Effector memory CD8-positive, alpha-beta T cell (primary cell): ENCODE data around the gene BLOC1S4.

Source experiments
- ATAC-seq: fragments of 150-1000 bp; cut with Tn5 transposase; replicated peaks from 2 replicates; pipeline ENCODE4 v1.10.0; 2021; ENCODE audit warnings: mild to moderate bottlenecking, moderate library complexity
- DNase-seq, 3 experiments: peaks; one replicate each; pipeline ENCODE4 v3.0.0; 2021
- H3K27ac Mint-ChIP-seq, 2 donors: one replicate each; pipeline ENCODE4 v1.8.0; 2022; ENCODE audit warnings: mild to moderate bottlenecking in 2 of 2, mixed read lengths in 2 of 2, moderate library complexity in 2 of 2
- H3K27me3 Mint-ChIP-seq, 2 donors: one replicate each; pipeline ENCODE4 v1.8.0; 2022; ENCODE audit warnings: mixed read lengths in 2 of 2
- H3K36me3 Mint-ChIP-seq: one replicate; pipeline ENCODE4 v1.8.0; 2022; ENCODE audit warnings: mild to moderate bottlenecking, moderate library complexity, mixed read lengths; ENCODE audit not compliant: insufficient read depth
- H3K4me1 Mint-ChIP-seq, 2 donors: one replicate each; pipeline ENCODE4 v1.8.0; 2022; ENCODE audit warnings: low read depth in 2 of 2, mixed read lengths in 2 of 2
- H3K4me3 Mint-ChIP-seq, 2 donors: one replicate each; pipeline ENCODE4 v1.8.0; 2022; ENCODE audit warnings: mild to moderate bottlenecking in 2 of 2, mixed read lengths in 2 of 2, moderate library complexity in 2 of 2
- H3K9me3 Mint-ChIP-seq, 2 donors: one replicate each; pipeline ENCODE4 v1.8.0; 2022; ENCODE audit warnings: mixed read lengths in 2 of 2

BLOC1S4 gene

DNA sequence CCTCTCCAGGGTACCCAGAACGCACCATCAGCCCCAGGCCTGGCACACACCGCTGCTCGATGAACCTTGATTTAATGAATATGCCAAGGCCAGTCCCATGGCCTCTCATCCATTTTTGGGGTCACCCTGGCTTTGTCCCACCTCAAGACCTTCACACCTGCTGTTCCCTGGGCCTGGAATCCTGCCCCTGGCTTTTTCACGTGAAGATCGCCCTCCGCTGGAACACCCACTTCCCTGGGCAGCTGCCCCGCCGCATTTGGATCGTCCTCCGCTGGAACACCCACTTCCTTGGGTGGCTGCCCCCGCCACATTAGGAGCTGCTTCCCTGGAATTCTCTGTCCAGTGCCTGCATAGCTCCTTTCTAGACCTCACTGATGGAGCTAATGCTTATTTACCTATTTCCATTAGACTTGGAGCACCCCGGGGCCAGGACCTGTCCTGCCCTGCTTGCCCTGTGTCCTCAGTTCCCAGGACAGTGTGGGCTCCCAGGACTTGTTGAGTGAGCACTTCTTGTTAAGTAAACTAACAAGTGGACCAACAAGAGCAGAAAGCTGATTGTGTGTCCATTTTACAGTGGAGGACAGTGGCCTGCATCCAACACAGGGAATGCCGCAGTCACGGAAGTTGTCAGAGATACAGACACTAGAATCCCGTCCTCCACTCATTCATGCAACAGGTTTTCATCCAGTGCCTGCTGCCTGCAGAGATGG, 12.5 kb downstream of the BLOC1S4 start:
- ATAC-seq (no peak), DNase-seq (no peak)
- Mint-ChIP-seq H3K27ac (peak overlapping the region in 1 of 2 donors; percentile 58), H3K36me3 (peaks cover 2% of the 10 kb centered on the region), H3K27me3 (peaks cover 0 to 3% of the 10 kb centered on the region in 2 donors), H3K4me1 (no peaks in the 10 kb centered on the region), H3K4me3 (no peak overlapping the region), H3K9me3 (no peaks in the 10 kb centered on the region)

GRCh38 chr4:6730603-6731317, 14.8 kb downstream of the BLOC1S4 start:
- no peak overlapping the region for H3K4me3 Mint-ChIP-seq
- no peak overlapping the region for H3K27ac Mint-ChIP-seq
- no peaks in the 10 kb centered on the region for H3K9me3 Mint-ChIP-seq
- no peak for DNase-seq
- H3K4me1 Mint-ChIP-seq = no peaks in the 10 kb centered on the region
- H3K36me3 Mint-ChIP-seq = no peaks in the 10 kb centered on the region
- H3K27me3 Mint-ChIP-seq = peaks cover 0 to 17% of the 10 kb centered on the region in 2 donors
- no peak for ATAC-seq

- ATAC-seq (no peak), DNase-seq (no peak)
- Mint-ChIP-seq H3K36me3 (no peaks in the 10 kb centered on the region), H3K4me1 (no peaks in the 10 kb centered on the region), H3K27ac (no peak overlapping the region), H3K27me3 (peaks cover 0 to 17% of the 10 kb centered on the region in 2 donors), H3K9me3 (no peaks in the 10 kb centered on the region), H3K4me3 (no peak overlapping the region)
Observed at GRCh38 chr4:6731318-6731675, 15.3 kb downstream of the BLOC1S4 start.

DNA sequence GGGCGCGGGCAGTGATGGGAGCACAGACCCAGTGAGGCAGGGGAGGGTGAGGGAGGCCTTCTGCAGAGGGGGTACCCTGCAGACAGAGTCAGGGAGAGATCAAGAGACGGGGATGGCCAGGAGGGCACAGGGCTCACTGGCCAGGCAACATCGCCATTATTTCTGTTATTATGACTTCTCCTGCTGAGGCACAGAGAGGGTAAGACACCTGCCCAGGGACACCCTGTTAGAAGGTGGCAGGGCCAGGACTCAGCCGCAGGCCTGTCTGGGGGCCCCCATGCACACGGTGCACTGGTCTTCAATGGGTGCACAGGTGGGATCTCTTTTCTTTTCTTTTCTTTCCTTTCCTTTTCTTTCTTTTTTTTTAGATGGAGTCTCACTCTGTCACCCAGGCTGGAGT, 15.8 kb downstream of the BLOC1S4 start:
- Mint-ChIP-seq H3K9me3 (no peaks in the 10 kb centered on the region), H3K4me3 (no peak overlapping the region), H3K4me1 (no peaks in the 10 kb centered on the region)

GRCh38 chr4:6732441-6733357, 16.7 kb downstream of the BLOC1S4 start:
- Mint-ChIP-seq H3K9me3 (no peaks in the 10 kb centered on the region), H3K4me1 (no peaks in the 10 kb centered on the region), H3K27me3 (peaks cover 0 to 17% of the 10 kb centered on the region in 2 donors), H3K36me3 (no peaks in the 10 kb centered on the region), H3K4me3 (no peak overlapping the region), H3K27ac (no peak overlapping the region)
- ATAC-seq (no peak), DNase-seq (no peak)

More for the DNA sequence above, 15.8 kb downstream of the BLOC1S4 start:
- Mint-ChIP-seq H3K27ac (no peak overlapping the region), H3K27me3 (peaks cover 0 to 17% of the 10 kb centered on the region in 2 donors), H3K36me3 (no peaks in the 10 kb centered on the region)
- DNase-seq (no peak), ATAC-seq (no peak)

DNA sequence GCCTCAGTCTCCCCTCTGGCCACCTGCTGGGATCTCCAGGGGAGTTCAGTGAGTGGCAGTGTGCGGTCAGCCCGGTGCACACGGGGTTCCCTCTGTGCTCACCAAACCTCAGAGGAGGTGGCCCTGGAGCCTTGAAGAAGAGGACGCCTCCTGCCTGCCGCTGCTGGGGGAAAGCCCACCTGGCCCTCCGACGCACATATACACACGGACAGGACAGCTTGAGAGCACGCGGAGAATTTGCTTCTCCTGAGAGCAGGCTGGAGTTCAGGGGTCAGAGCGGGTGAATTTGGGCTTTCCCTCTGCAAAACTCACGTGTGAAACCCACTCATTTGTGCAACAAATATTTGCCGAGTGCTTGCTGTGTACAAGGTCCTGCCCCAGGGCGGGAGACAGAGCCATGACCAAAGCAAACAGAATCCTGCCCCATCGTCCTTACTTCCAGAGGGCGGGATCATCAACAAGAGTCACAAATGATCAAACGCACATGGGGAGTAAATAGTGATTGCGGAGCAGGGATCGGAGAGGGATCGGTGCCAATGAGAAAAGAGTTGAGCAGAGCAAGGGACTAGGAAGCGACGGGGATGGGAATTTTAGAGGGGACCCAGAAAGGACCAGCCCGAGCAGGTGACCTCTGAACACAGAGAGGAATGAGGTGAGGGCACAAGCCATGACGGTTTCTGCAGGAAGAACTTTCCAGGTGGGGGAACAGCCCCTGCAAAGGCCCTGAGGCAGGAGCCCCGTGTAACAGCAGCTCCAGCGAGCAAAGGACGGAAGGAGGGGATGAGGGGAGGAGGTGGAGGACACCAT, 17.6 kb downstream of the BLOC1S4 start:
- no peaks in the 10 kb centered on the region for H3K36me3 Mint-ChIP-seq
- H3K4me1 Mint-ChIP-seq = no peaks in the 10 kb centered on the region
- no peak for DNase-seq
- H3K9me3 Mint-ChIP-seq = no peaks in the 10 kb centered on the region
- no peak for ATAC-seq
- peaks cover 0 to 17% of the 10 kb centered on the region in 2 donors for H3K27me3 Mint-ChIP-seq
- H3K27ac Mint-ChIP-seq = no peak overlapping the region
- no peak overlapping the region for H3K4me3 Mint-ChIP-seq

- no peak overlapping the region for H3K4me3 Mint-ChIP-seq
- H3K9me3 Mint-ChIP-seq = no peaks in the 10 kb centered on the region
- peaks cover 2 to 17% of the 10 kb centered on the region in 2 donors for H3K27me3 Mint-ChIP-seq
- DNase-seq (no peak), ATAC-seq (no peak)
- H3K4me1 Mint-ChIP-seq = no peaks in the 10 kb centered on the region
- H3K36me3 Mint-ChIP-seq = no peaks in the 10 kb centered on the region
- H3K27ac Mint-ChIP-seq = no peak overlapping the region
Observed at GRCh38 chr4:6734165-6734786, 18.3 kb downstream of the BLOC1S4 start.

DNA sequence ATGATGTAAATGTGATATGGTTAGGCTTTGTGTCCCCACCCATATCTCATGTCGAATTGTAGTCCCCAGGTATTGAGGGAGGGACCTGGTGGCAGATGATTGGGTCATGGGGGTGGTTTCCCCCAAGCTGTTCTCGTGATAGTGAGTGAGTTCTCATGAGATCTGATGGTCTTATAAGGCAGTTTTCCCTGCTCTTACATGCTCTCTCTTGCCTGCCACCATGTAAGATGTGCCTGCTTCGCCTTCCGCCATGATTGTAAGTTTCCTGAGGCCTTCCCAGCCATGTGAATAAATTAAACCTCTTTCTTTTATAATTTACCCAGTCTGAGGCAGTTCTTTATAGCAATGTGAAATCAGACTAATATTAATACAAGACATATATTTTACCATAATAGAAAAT, 23.9 kb downstream of the BLOC1S4 start:
- ATAC-seq = no peak
- no peak for DNase-seq
- Mint-ChIP-seq H3K4me3 (no peak overlapping the region), H3K27ac (no peak overlapping the region), H3K9me3 (no peaks in the 10 kb centered on the region), H3K4me1 (no peaks in the 10 kb centered on the region), H3K27me3 (peaks cover 0 to 6% of the 10 kb centered on the region in 2 donors), H3K36me3 (no peaks in the 10 kb centered on the region)

- DNase-seq (no peak), ATAC-seq (no peak)
- Mint-ChIP-seq H3K36me3 (no peaks in the 10 kb centered on the region), H3K27ac (no peak overlapping the region), H3K9me3 (no peaks in the 10 kb centered on the region), H3K4me3 (no peak overlapping the region), H3K4me1 (no peaks in the 10 kb centered on the region), H3K27me3 (peaks cover 0 to 6% of the 10 kb centered on the region in 2 donors)
Observed at GRCh38 chr4:6740347-6740746, 24.4 kb downstream of the BLOC1S4 start.

GRCh38 chr4:6742507-6742906, 26.5 kb downstream of the BLOC1S4 start:
- ATAC-seq (no peak), DNase-seq (no peak)
- Mint-ChIP-seq H3K4me1 (no peaks in the 10 kb centered on the region), H3K36me3 (no peaks in the 10 kb centered on the region), H3K4me3 (no peak overlapping the region), H3K27me3 (peaks cover 0 to 6% of the 10 kb centered on the region in 2 donors), H3K9me3 (no peaks in the 10 kb centered on the region), H3K27ac (no peak overlapping the region)

- Mint-ChIP-seq H3K4me3 (no peak overlapping the region), H3K27ac (no peak overlapping the region), H3K9me3 (no peaks in the 10 kb centered on the region), H3K27me3 (peaks cover 0 to 6% of the 10 kb centered on the region in 2 donors), H3K4me1 (no peaks in the 10 kb centered on the region), H3K36me3 (no peaks in the 10 kb centered on the region)
- ATAC-seq (no peak), DNase-seq (no peak)
Observed at GRCh38 chr4:6742989-6743388, 27.0 kb downstream of the BLOC1S4 start.

- Mint-ChIP-seq H3K4me1 (peaks cover 4 to 6% of the 10 kb centered on the region in 2 donors), H3K4me3 (no peak overlapping the region), H3K27me3 (no peaks in the 10 kb centered on the region), H3K9me3 (no peaks in the 10 kb centered on the region), H3K27ac (no peak overlapping the region), H3K36me3 (peaks cover 3% of the 10 kb centered on the region)
- no peak for DNase-seq
- ATAC-seq = no peak
Observed at GRCh38 chr4:6746721-6747293, 30.8 kb downstream of the BLOC1S4 start.
